Measurements from ENCODE around the gene OSBPL5.

DNA sequence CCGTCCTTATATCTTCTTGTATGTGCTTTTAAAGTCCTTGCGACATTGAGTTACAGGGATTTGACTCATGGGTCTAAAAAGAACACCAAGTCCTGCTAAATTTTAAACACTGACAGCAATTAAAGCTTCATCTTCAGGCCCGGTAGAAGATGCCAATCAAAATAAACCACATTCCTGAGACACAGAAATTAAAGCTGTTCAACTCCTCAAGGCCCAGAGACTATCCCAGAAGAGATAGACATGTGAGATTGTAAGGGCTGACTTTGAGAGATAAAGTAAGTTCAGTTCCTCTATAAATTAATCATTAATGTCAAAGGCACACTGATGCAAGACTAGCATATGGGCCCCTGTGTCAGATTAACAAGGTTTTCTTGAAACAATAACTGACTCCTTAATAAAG lies 49.8 kb downstream of the OSBPL5 start:
- TF ChIP-seq, protein P1, sequence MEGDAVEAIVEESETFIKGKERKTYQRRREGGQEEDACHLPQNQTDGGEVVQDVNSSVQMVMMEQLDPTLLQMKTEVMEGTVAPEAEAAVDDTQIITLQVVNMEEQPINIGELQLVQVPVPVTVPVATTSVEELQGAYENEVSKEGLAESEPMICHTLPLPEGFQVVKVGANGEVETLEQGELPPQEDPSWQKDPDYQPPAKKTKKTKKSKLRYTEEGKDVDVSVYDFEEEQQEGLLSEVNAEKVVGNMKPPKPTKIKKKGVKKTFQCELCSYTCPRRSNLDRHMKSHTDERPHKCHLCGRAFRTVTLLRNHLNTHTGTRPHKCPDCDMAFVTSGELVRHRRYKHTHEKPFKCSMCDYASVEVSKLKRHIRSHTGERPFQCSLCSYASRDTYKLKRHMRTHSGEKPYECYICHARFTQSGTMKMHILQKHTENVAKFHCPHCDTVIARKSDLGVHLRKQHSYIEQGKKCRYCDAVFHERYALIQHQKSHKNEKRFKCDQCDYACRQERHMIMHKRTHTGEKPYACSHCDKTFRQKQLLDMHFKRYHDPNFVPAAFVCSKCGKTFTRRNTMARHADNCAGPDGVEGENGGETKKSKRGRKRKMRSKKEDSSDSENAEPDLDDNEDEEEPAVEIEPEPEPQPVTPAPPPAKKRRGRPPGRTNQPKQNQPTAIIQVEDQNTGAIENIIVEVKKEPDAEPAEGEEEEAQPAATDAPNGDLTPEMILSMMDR (IDR thresholded peaks at IDR 0.05) = no peak
- no peak for TF ChIP-seq POLR2A (IDR thresholded peaks at IDR 0.05)
